HepG2 (cell line): Measurements from ENCODE around the gene LGALS1. TPM values are rescaled to one million over a fixed set of nuclear protein-coding genes. Genes with fewer than 3 reads are reported as not detected.

Experiments
- ARHGAP35 ChIP-seq: sonication (generic); formaldehyde crosslinking; IDR thresholded peaks from 2 replicates; pipeline ENCODE4 v1.9.0; 2022; ENCODE audit warnings: mild to moderate bottlenecking, inconsistent platforms, moderate library complexity, missing genetic modification reagents, borderline replicate concordance
- CBX1 ChIP-seq: IDR thresholded peaks from one replicate; pipeline ENCODE4 v1.6.1; 2016; ENCODE audit warnings: antibody characterized with exemption, low read depth
- FLYWCH1 ChIP-seq: sonication (generic); formaldehyde crosslinking; IDR thresholded peaks from 2 replicates; pipeline ENCODE4 v1.8.1; 2023; ENCODE audit warnings: mild to moderate bottlenecking, missing genetic modification reagents
- FUBP1 ChIP-seq: sonication (generic); formaldehyde crosslinking; IDR thresholded peaks from 2 replicates; pipeline ENCODE4 v1.5.1; 2020; ENCODE audit warnings: missing genetic modification reagents, mild to moderate bottlenecking, borderline replicate concordance
- HNRNPL ChIP-seq: fragments of 200-400 bp; formaldehyde crosslinking; IDR thresholded peaks from 2 replicates; pipeline ENCODE4 v1.6.1; 2017; ENCODE audit warnings: mild to moderate bottlenecking, low read depth, low read length
- PATZ1 ChIP-seq: sonication (generic); formaldehyde crosslinking; IDR thresholded peaks from 2 replicates; pipeline ENCODE4 v1.4.0; 2020; ENCODE audit warnings: missing genetic modification reagents
- POLR2AphosphoS5 ChIP-seq: IDR thresholded peaks from 2 replicates; pipeline ENCODE4 v1.6.1; 2012; ENCODE audit warnings: low read depth, low read length
- ZFYVE20 ChIP-seq: sonication (generic); formaldehyde crosslinking; IDR thresholded peaks from 2 replicates; pipeline ENCODE4 v1.8.0; 2023; ENCODE audit warnings: low read depth, mild to moderate bottlenecking, moderate library complexity, missing genetic modification reagents, borderline replicate concordance
- ZNF17 ChIP-seq: sonication (generic); formaldehyde crosslinking; IDR thresholded peaks from 2 replicates; pipeline ENCODE4 v1.5.0; 2020; ENCODE audit warnings: mild to moderate bottlenecking, missing genetic modification reagents
- ZNF232 ChIP-seq: sonication (generic); formaldehyde crosslinking; IDR thresholded peaks from 2 replicates; pipeline ENCODE4 v1.4.0; 2020; ENCODE audit warnings: missing genetic modification reagents, borderline replicate concordance
- ZNF614 ChIP-seq: IDR thresholded peaks from 2 replicates; pipeline ENCODE4 v1.6.1; 2018; ENCODE audit warnings: missing biosample characterization, missing genetic modification reagents, inconsistent platforms, borderline replicate concordance
- ZNF720 ChIP-seq: sonication (generic); formaldehyde crosslinking; IDR thresholded peaks from 2 replicates; pipeline ENCODE4 v1.4.0; 2020; ENCODE audit warnings: missing genetic modification reagents
- ZNF773 ChIP-seq: sonication (generic); formaldehyde crosslinking; IDR thresholded peaks from 2 replicates; pipeline ENCODE4 v1.4.0; 2020; ENCODE audit warnings: missing genetic modification reagents, borderline replicate concordance
- ZNF816 ChIP-seq: sonication (generic); formaldehyde crosslinking; IDR thresholded peaks from 2 replicates; pipeline ENCODE4 v1.8.0; 2022; ENCODE audit warnings: missing genetic modification reagents, mild to moderate bottlenecking, borderline replicate concordance
- polyA plus RNA-seq, 8 experiments: library from polyadenylated mRNA; depleted of rRNA in 3 of 8; stranded (reverse) in 7 of 8; unstranded in 1 of 8; fragments of >200 nt; fragmentation: Illumina TruSeq in 4 of 8; extraction: Trizol in 4 of 8; gene quantifications; 2 replicates each; pipeline versions ENCODE4 v1.2.1 to v1.2.3, GENCODE V29; 2011 to 2016; ENCODE audit warnings: low read depth in 4 of 8, missing spikeins in 1 of 8, mixed read lengths in 1 of 8; ENCODE audit not compliant: insufficient read depth in 1 of 8
- total RNA-seq, 5 experiments: library from RNA; depleted of rRNA; stranded (reverse); fragments of >200 nt; fragmentation: Illumina TruSeq; extraction: Trizol; gene quantifications; 2 replicates each; pipeline ENCODE4 v1.2.3, GENCODE V29; 2016; ENCODE audit warnings: low read depth in 1 of 5
- TF ChIP-seq, protein P1 (sequence below): sonication (generic); formaldehyde crosslinking; IDR thresholded peaks from 2 replicates; pipeline ENCODE4 v1.5.0; 2020; ENCODE audit warnings: missing genetic modification reagents, mild to moderate bottlenecking, borderline replicate concordance
- TF ChIP-seq, protein P2 (sequence below): sonication (generic); formaldehyde crosslinking; conservative IDR thresholded peaks from 2 replicates; pipeline ENCODE4 v1.8.1; 2023; ENCODE audit warnings: missing genetic modification reagents
- TF ChIP-seq, protein P3 (sequence below): sonication (generic); formaldehyde crosslinking; IDR thresholded peaks from 2 replicates; pipeline ENCODE4 v1.4.0; 2020; ENCODE audit warnings: mild to moderate bottlenecking, missing genetic modification reagents
- TF ChIP-seq, protein P4 (sequence below): sonication (generic); formaldehyde crosslinking; IDR thresholded peaks from 2 replicates; pipeline ENCODE4 v1.5.0; 2020; ENCODE audit warnings: missing genetic modification reagents

Gene LGALS1
- total and polyA plus RNA-seq, 2 of the 13 experiments (the other 11 are each of a cell fraction or from before 2014, with no cell fraction given): 103 to 858 TPM

DNA sequence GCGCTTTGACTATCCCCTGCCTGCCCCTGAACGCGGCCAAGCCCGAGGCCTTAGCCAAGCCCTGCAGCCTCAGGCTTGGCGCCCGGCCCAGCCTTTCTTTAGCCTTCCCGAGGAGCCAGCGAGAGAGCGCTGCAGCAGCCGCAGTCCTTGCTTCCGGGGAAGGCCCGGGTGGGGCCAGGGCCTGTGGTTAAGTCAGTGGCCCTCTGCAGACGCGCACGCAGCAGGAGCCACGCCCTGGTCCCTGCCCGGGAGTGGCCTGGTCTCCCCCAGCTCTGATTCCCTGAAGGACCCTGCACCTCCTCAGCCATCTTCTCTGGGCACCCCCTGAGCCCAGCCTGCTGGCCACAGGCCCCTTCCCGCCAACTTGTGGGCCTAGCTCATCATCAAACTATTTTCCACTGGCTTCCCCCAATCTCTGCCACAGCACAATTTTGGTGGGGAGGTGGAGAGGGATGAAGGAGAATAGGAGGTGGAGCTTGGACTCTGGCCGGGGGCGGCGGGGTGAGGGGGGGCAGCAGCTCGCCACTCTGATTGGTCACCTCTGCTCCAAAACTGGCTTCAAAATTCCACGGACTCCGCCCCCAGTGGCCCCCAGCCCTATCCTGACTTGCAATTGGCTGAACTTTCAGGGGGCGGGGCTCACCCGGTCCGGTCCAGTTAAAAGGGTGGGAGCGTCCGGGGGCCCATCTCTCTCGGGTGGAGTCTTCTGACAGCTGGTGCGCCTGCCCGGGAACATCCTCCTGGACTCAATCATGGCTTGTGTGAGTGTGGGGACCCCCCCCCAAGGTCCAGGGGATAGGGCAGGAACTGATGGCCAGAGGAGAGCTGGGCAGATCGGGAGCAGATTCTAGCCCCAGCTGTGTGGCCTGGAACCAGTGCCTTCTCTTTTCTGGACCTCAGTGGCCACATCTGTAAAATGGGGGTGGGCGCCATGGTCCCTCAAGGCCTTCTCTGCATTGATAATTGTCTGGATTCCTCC is at the start of gene LGALS1 (continued):
- TF ChIP-seq PATZ1 (CRISPR knock-in tag): peak; percentile 96
- TF ChIP-seq, protein P1, sequence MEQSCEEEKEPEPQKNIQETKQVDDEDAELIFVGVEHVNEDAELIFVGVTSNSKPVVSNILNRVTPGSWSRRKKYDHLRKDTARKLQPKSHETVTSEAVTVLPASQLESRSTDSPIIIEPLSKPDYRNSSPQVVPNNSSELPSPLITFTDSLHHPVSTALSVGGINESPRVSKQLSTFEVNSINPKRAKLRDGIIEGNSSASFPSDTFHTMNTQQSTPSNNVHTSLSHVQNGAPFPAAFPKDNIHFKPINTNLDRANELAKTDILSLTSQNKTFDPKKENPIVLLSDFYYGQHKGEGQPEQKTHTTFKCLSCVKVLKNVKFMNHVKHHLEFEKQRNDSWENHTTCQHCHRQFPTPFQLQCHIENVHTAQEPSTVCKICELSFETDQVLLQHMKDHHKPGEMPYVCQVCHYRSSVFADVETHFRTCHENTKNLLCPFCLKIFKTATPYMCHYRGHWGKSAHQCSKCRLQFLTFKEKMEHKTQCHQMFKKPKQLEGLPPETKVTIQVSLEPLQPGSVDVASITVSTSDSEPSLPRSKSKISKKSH: no peak
- TF ChIP-seq CBX1: no peak
- no peak for TF ChIP-seq ZFYVE20 (CRISPR knock-in tag)
- TF ChIP-seq ARHGAP35: no peak
- no peak for TF ChIP-seq ZNF720
- no peak for TF ChIP-seq ZNF816 (CRISPR knock-in tag)
- TF ChIP-seq, protein P2, sequence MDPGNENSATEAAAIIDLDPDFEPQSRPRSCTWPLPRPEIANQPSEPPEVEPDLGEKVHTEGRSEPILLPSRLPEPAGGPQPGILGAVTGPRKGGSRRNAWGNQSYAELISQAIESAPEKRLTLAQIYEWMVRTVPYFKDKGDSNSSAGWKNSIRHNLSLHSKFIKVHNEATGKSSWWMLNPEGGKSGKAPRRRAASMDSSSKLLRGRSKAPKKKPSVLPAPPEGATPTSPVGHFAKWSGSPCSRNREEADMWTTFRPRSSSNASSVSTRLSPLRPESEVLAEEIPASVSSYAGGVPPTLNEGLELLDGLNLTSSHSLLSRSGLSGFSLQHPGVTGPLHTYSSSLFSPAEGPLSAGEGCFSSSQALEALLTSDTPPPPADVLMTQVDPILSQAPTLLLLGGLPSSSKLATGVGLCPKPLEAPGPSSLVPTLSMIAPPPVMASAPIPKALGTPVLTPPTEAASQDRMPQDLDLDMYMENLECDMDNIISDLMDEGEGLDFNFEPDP (CRISPR knock-in tag): no peak
- TF ChIP-seq, protein P3, sequence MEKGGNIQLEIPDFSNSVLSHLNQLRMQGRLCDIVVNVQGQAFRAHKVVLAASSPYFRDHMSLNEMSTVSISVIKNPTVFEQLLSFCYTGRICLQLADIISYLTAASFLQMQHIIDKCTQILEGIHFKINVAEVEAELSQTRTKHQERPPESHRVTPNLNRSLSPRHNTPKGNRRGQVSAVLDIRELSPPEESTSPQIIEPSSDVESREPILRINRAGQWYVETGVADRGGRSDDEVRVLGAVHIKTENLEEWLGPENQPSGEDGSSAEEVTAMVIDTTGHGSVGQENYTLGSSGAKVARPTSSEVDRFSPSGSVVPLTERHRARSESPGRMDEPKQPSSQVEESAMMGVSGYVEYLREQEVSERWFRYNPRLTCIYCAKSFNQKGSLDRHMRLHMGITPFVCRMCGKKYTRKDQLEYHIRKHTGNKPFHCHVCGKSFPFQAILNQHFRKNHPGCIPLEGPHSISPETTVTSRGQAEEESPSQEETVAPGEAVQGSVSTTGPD (CRISPR knock-in tag): no peak
- TF ChIP-seq ZNF614 (CRISPR knock-in tag): no peak
- no peak for TF ChIP-seq ZNF17
- TF ChIP-seq ZNF232: no peak
- TF ChIP-seq HNRNPL: no peak
- no peak for TF ChIP-seq ZNF773 (CRISPR knock-in tag)
- TF ChIP-seq POLR2AphosphoS5: peak; percentile 75
- TF ChIP-seq, protein P4, sequence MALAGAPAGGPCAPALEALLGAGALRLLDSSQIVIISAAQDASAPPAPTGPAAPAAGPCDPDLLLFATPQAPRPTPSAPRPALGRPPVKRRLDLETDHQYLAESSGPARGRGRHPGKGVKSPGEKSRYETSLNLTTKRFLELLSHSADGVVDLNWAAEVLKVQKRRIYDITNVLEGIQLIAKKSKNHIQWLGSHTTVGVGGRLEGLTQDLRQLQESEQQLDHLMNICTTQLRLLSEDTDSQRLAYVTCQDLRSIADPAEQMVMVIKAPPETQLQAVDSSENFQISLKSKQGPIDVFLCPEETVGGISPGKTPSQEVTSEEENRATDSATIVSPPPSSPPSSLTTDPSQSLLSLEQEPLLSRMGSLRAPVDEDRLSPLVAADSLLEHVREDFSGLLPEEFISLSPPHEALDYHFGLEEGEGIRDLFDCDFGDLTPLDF (CRISPR knock-in tag): no peak
- no peak for TF ChIP-seq FLYWCH1 (CRISPR knock-in tag)
- TF ChIP-seq FUBP1 (CRISPR knock-in tag): no peak
